HL-60 (cell line): ENCODE measurements around the gene DAND5.

ENCODE experiments used
- DNase-seq, 2 experiments: peaks; one replicate each; pipeline ENCODE4 v3.0.0-alpha.2; 2010 to 2020; ENCODE audit warnings: low read depth in 1 of 2, low spot score in 1 of 2
- H3K27ac ChIP-seq: fragments of 250-450 bp; sonication (Bioruptor Pico); replicated peaks from 2 replicates; pipeline ENCODE4 v1.5.1; 2020; ENCODE audit warnings: mild to moderate bottlenecking, moderate library complexity
- H3K27me3 ChIP-seq: fragments of 250-450 bp; sonication (Bioruptor Pico); 2 replicates; pipeline ENCODE4 v1.5.1; 2021; ENCODE audit warnings: mild to moderate bottlenecking, moderate library complexity; ENCODE audit not compliant: insufficient read depth, poor library complexity, severe bottlenecking
- H3K4me3 ChIP-seq: replicated peaks from 2 replicates; pipeline ENCODE4 v1.5.1; 2011; ENCODE audit warnings: mild to moderate bottlenecking, control low read depth, low read length; ENCODE audit not compliant: insufficient read depth
- CTCF ChIP-seq: IDR thresholded peaks from one replicate; pipeline ENCODE4 v1.5.1; 2011; ENCODE audit warnings: low read length, control low read depth, inconsistent platforms; ENCODE audit not compliant: insufficient read depth
- GABPA ChIP-seq: IDR thresholded peaks from 2 replicates; pipeline ENCODE4 v1.6.1; 2012; ENCODE audit warnings: low read depth
- POLR2AphosphoS5 ChIP-seq: IDR thresholded peaks from 2 replicates; pipeline ENCODE4 v1.6.1; 2012; ENCODE audit warnings: low read depth
- REST ChIP-seq: IDR thresholded peaks from 2 replicates; pipeline ENCODE4 v1.6.1; 2012; ENCODE audit warnings: low read depth; ENCODE audit not compliant: insufficient replicate concordance
- SPI1 ChIP-seq: IDR thresholded peaks from 2 replicates; pipeline ENCODE4 v1.6.1; 2012; ENCODE audit warnings: low read depth, mild to moderate bottlenecking, borderline replicate concordance

The DAND5 gene

DNA sequence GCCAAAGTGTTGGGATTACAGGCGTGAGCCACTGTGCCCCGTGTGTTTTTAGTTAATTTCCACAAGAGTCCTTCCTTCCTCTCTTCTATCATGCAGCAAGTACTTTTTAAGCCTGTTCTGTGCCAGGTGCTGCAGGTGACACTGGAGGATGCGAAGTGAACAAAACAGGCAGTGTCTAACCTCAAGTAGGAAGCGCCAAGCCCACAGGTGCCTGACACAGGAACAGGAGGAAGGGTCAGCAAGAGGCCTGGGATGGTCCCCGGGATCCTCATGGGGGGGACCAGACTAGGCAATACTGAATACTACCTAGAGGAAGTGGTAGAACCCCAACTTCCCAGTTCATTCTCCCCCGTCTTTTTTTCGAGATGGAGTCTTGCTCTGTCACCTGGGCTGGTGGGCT, 32.8 kb upstream of the DAND5 start:
- Histone ChIP-seq H3K4me3 (0 out of 2 replicates have a peak overlapping the region, but pooled peaks have one; percentile 42), H3K27me3 (no peaks in the 10 kb centered on the region), H3K27ac (peak overlapping the region; percentile 97)
- TF ChIP-seq REST (no peak), GABPA (no peak), CTCF (no peak), SPI1 (peak; percentile 55), POLR2AphosphoS5 (peak; percentile 70)
- peak; percentile 61 to 69 for DNase-seq

DNA sequence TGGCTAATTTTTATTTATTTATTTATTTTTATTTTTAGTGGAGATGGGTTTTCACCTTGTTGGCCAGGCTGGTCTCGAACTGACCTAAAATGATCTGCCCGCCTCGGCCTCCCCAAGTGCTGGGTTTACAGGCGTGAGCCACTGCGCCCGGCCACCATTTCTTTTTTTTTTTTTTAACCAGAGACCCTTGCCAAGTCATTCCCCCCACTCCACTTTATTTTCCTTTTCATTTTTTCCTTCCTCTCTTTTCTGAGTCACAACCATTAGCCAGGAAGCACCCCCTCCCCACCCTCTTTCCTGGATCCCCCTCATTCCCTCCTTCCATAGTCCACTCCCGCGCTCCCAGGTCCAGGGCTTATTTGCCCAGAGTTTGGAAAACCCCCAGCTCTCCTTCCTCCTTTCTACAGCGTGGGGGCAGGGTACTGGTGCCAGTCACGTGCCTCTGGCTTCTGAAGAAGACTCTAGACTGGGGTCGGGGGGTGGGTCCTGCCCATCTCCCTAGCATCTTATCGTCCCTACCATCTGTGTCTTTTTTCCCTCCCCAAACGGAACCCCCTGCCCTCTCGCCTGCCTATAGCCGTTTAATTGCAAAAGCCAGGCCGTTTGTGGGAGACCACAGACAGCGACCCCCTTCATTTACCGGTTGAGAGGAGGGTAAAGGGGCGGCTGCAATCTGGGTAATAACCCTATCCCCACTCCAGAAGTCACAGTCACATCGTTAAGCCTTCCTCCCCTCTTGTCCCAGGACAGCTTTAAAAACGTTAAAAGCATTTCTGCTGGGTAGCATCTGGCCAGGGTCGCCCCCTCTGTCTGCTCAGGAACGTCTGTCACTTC, 32.1 kb upstream of the DAND5 start:
- peak; percentile 95 to 98 for DNase-seq
- no peaks in the 10 kb centered on the region for H3K27me3 ChIP-seq
- H3K27ac ChIP-seq: peak overlapping the region; percentile 97
- TF ChIP-seq SPI1: peak; percentile 32; the same call in 1 of the 2 replicates
- TF ChIP-seq GABPA: 0 out of 2 replicates have a peak, but pooled peaks have one; percentile 34
- TF ChIP-seq POLR2AphosphoS5: peak; percentile 99
- peak; percentile 34 for TF ChIP-seq REST
- TF ChIP-seq CTCF: no peak
- peak overlapping the region; percentile 42 for H3K4me3 ChIP-seq

- H3K27ac ChIP-seq: peak within 1 kb of the TSS; percentile 97
- DNase-seq: peak; percentile 100
- H3K27me3 ChIP-seq: no peaks in the 10 kb centered on the region
- peak; percentile 17 for TF ChIP-seq REST
- peak; percentile 94 for TF ChIP-seq POLR2AphosphoS5
- no peak for TF ChIP-seq GABPA
- TF ChIP-seq SPI1: no peak
- H3K4me3 ChIP-seq: peak within 1 kb of the TSS; percentile 78
Observed at GRCh38 chr19:12937927-12938778, 31.2 kb upstream of the DAND5 start, which contains the start of gene CALR. Gene CALR (plus strand): TSS chr19:12938609. CDS start chr19:12938680, 71 bp downstream.
